ENCODE measurements around the gene KDELR1.

KDELR1 gene

DNA sequence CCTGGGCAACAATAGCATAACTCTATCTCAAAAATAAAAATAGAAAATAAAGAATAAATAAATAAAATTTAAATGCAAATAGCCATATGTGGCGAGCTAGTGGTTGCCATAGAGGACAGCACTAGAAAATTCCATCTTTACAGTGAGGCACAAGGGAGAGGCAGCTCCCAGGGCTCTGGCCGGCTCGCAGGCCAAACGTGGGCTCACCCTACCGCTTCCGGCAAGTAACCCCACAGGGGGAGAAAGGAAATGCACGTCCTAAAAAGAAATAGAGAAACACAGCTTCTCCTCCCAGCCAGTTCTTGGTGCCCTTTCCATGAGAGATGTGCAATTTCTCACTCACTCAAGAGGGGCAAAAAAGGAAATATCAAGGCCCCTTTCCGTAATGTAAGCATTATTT lies 42.0 kb upstream of the KDELR1 start:
- ATAC-seq: no peak
- TF ChIP-seq ZFP30 (CRISPR knock-in tag; IDR thresholded peaks at IDR 0.05) (no peak), ZNF70 (CRISPR knock-in tag; IDR thresholded peaks at IDR 0.05) (no peak), OSR1 (CRISPR knock-in tag; IDR thresholded peaks at IDR 0.05) (no peak), TCF4 (CRISPR knock-in tag; IDR thresholded peaks at IDR 0.05; ENCODE audit: borderline replicate concordance) (no peak), ZC3H10 (CRISPR knock-in tag; IDR thresholded peaks at IDR 0.05) (no peak)
- TF ChIP-seq, protein P1, sequence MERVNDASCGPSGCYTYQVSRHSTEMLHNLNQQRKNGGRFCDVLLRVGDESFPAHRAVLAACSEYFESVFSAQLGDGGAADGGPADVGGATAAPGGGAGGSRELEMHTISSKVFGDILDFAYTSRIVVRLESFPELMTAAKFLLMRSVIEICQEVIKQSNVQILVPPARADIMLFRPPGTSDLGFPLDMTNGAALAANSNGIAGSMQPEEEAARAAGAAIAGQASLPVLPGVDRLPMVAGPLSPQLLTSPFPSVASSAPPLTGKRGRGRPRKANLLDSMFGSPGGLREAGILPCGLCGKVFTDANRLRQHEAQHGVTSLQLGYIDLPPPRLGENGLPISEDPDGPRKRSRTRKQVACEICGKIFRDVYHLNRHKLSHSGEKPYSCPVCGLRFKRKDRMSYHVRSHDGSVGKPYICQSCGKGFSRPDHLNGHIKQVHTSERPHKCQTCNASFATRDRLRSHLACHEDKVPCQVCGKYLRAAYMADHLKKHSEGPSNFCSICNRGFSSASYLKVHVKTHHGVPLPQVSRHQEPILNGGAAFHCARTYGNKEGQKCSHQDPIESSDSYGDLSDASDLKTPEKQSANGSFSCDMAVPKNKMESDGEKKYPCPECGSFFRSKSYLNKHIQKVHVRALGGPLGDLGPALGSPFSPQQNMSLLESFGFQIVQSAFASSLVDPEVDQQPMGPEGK (CRISPR knock-in tag; IDR thresholded peaks at IDR 0.05; ENCODE audit: borderline replicate concordance): no peak

DNA sequence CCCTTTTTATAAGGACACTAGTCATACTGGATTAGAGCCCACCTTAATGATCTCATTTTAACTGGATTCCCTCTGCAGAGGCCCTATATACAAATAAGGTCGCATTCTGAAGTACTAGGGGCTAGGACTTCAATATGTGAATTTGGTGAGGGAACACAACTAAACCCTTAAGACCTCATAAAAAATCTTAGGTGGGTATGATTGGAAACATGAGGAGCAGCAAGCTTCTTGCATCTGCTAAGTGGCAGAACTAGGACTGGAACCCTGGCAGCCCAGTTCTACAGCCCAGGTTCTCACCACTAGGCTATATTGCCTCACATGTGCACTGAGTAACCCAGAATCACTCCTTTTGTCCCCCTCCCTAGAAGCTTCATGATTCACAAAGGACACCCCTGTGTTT lies 37.3 kb upstream of the KDELR1 start:
- no peak for ATAC-seq
- TF ChIP-seq PPARA (CRISPR knock-in tag; IDR thresholded peaks at IDR 0.05; ENCODE audit: borderline replicate concordance): no peak
- TF ChIP-seq TCF4 (CRISPR knock-in tag; IDR thresholded peaks at IDR 0.05; ENCODE audit: borderline replicate concordance): no peak
- no peak for TF ChIP-seq ZNF8 (CRISPR knock-in tag; IDR thresholded peaks at IDR 0.05)
- no peak for TF ChIP-seq RARB (CRISPR knock-in tag; IDR thresholded peaks at IDR 0.05)
- no peak for TF ChIP-seq CSDC2 (CRISPR knock-in tag; IDR thresholded peaks at IDR 0.05)
- TF ChIP-seq, protein P1 (CRISPR knock-in tag; IDR thresholded peaks at IDR 0.05; ENCODE audit: borderline replicate concordance): no peak
- no peak for TF ChIP-seq BACH2 (CRISPR knock-in tag; IDR thresholded peaks at IDR 0.05; ENCODE audit: borderline replicate concordance)
- no peak for TF ChIP-seq SNAI2 (CRISPR knock-in tag; IDR thresholded peaks at IDR 0.05)
- TF ChIP-seq ISL1 (CRISPR knock-in tag; IDR thresholded peaks at IDR 0.05): no peak
- TF ChIP-seq ZNF565 (CRISPR knock-in tag; conservative IDR thresholded peaks at IDR 0.05; ENCODE audit: low read depth): no peak
- TF ChIP-seq OSR1 (CRISPR knock-in tag; IDR thresholded peaks at IDR 0.05): no peak
- TF ChIP-seq ZNF70 (CRISPR knock-in tag; IDR thresholded peaks at IDR 0.05): no peak
- TF ChIP-seq, protein P2, sequence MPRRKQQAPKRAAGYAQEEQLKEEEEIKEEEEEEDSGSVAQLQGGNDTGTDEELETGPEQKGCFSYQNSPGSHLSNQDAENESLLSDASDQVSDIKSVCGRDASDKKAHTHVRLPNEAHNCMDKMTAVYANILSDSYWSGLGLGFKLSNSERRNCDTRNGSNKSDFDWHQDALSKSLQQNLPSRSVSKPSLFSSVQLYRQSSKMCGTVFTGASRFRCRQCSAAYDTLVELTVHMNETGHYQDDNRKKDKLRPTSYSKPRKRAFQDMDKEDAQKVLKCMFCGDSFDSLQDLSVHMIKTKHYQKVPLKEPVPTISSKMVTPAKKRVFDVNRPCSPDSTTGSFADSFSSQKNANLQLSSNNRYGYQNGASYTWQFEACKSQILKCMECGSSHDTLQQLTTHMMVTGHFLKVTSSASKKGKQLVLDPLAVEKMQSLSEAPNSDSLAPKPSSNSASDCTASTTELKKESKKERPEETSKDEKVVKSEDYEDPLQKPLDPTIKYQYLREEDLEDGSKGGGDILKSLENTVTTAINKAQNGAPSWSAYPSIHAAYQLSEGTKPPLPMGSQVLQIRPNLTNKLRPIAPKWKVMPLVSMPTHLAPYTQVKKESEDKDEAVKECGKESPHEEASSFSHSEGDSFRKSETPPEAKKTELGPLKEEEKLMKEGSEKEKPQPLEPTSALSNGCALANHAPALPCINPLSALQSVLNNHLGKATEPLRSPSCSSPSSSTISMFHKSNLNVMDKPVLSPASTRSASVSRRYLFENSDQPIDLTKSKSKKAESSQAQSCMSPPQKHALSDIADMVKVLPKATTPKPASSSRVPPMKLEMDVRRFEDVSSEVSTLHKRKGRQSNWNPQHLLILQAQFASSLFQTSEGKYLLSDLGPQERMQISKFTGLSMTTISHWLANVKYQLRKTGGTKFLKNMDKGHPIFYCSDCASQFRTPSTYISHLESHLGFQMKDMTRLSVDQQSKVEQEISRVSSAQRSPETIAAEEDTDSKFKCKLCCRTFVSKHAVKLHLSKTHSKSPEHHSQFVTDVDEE (CRISPR knock-in tag; IDR thresholded peaks at IDR 0.05): no peak
- no peak for TF ChIP-seq ESRRG (CRISPR knock-in tag; IDR thresholded peaks at IDR 0.05)
- TF ChIP-seq, protein P3, sequence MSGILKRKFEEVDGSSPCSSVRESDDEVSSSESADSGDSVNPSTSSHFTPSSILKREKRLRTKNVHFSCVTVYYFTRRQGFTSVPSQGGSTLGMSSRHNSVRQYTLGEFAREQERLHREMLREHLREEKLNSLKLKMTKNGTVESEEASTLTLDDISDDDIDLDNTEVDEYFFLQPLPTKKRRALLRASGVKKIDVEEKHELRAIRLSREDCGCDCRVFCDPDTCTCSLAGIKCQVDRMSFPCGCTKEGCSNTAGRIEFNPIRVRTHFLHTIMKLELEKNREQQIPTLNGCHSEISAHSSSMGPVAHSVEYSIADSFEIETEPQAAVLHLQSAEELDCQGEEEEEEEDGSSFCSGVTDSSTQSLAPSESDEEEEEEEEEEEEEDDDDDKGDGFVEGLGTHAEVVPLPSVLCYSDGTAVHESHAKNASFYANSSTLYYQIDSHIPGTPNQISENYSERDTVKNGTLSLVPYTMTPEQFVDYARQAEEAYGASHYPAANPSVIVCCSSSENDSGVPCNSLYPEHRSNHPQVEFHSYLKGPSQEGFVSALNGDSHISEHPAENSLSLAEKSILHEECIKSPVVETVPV (CRISPR knock-in tag; IDR thresholded peaks at IDR 0.05): no peak
- no peak for TF ChIP-seq ZFP3 (CRISPR knock-in tag; IDR thresholded peaks at IDR 0.05)

DNA sequence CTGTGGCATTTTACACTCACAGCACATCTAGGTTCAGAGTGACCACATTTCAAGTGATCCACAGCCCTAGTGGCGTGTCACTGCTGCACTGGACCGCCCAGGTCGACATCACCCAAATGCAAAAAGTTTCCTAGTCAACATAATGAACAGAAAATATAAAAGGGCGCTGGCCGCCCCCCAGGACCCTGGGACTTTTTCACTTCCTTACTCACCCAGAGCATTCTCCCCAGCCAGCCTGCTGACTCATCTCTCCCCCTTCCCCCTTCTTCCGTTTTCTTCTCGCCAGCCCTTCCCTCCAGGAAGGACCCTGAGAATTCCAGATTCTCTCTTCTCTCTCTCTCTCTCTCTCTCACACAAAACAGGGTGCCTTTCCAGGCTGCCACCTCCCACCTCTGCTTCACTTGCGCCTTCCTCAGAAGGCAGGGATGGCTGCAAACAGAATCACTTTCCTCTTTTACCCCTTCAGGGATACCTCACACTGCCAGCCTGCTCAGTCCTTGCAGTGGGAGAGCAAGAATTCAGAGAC lies 33.4 kb upstream of the KDELR1 start:
- ATAC-seq: peak; percentile 93
- TF ChIP-seq ISL1 (CRISPR knock-in tag; IDR thresholded peaks at IDR 0.05) (no peak), TOX (CRISPR knock-in tag; IDR thresholded peaks at IDR 0.05; ENCODE audit: borderline replicate concordance) (no peak)
- TF ChIP-seq, protein P1 (CRISPR knock-in tag; IDR thresholded peaks at IDR 0.05; ENCODE audit: borderline replicate concordance): 0 out of 2 replicates have a peak, but pooled peaks have one; percentile 56
